ENCODE data around the gene GZMB.

GZMB gene

GRCh38 chr14:24639905-24640304 lies 5.9 kb upstream of the GZMB start:
- 63% methylated on average over 3 of the region's 3 CpGs for WGBS
- H3K14ac ChIP-seq (ENCODE audit: low read length in 2 of 2): no peak overlapping the region
- H3K36me3 ChIP-seq (ENCODE audit: control insufficient read depth in 1 of 2, insufficient read depth in 2 of 2, low read depth in 1 of 2, low read length in 2 of 2): no peaks in the 10 kb centered on the region
- no peak overlapping the region for H4K91ac ChIP-seq (ENCODE audit: low read length)
- no peak overlapping the region for H3K4me3 ChIP-seq (ENCODE audit: insufficient read depth in 1 of 2, low read depth in 1 of 2, low read length in 2 of 2)
- no peaks in the 10 kb centered on the region for H3K4me1 ChIP-seq (ENCODE audit: control insufficient read depth, insufficient read depth, low read depth, low read length)
- no peak overlapping the region for H2BK120ac ChIP-seq (ENCODE audit: low read depth, low read length)
- no peak overlapping the region for H3K9ac ChIP-seq (ENCODE audit: low read length)
- no peak overlapping the region for H3K27ac ChIP-seq (ENCODE audit: low read length, poor library complexity, severe bottlenecking)
- no peak overlapping the region for H2BK12ac ChIP-seq (ENCODE audit: low read length in 2 of 2)
- no peaks in the 10 kb centered on the region for H3K9me3 ChIP-seq (ENCODE audit: control insufficient read depth, low read length)
- no peak overlapping the region for H2BK5ac ChIP-seq (ENCODE audit: low read depth, low read length, poor library complexity, severe bottlenecking)
- H2AK5ac ChIP-seq (ENCODE audit: low read length, severe bottlenecking): no peak overlapping the region
- H3K79me1 ChIP-seq (replicated peaks; ENCODE audit: low read length, poor library complexity, severe bottlenecking): no peaks in the 10 kb centered on the region
- no peak overlapping the region for H3K18ac ChIP-seq (ENCODE audit: low read depth in 1 of 2, low read length in 2 of 2)
- no peak for DNase-seq
- no peak overlapping the region for H2AFZ ChIP-seq (ENCODE audit: low read depth, low read length)
- H4K8ac ChIP-seq (ENCODE audit: low read length): no peak overlapping the region
- no peak overlapping the region for H3K23ac ChIP-seq (ENCODE audit: low read length in 2 of 2)
- no peak overlapping the region for H3K4ac ChIP-seq (ENCODE audit: low read depth in 1 of 2, low read length in 2 of 2)
- no peaks in the 10 kb centered on the region for H3K27me3 ChIP-seq (ENCODE audit: control insufficient read depth in 1 of 2, insufficient read depth in 1 of 2, low read length in 2 of 2)
- no peak overlapping the region for H2BK15ac ChIP-seq (ENCODE audit: low read depth, poor library complexity, severe bottlenecking)
- no peak overlapping the region for H3K4me2 ChIP-seq (ENCODE audit: low read length, poor library complexity, severe bottlenecking)

- no peak overlapping the region for H2BK120ac ChIP-seq (ENCODE audit: low read depth, low read length)
- H3K27ac ChIP-seq (ENCODE audit: low read length, poor library complexity, severe bottlenecking): no peak overlapping the region
- H3K4ac ChIP-seq (ENCODE audit: low read depth in 1 of 2, low read length in 2 of 2): no peak overlapping the region
- H2BK15ac ChIP-seq (ENCODE audit: low read depth, poor library complexity, severe bottlenecking): no peak overlapping the region
- no peak overlapping the region for H4K91ac ChIP-seq (ENCODE audit: low read length)
- H3K4me3 ChIP-seq (ENCODE audit: insufficient read depth in 1 of 2, low read depth in 1 of 2, low read length in 2 of 2): no peak overlapping the region
- no peaks in the 10 kb centered on the region for H3K9me3 ChIP-seq (ENCODE audit: control insufficient read depth, low read length)
- no peak overlapping the region for H4K8ac ChIP-seq (ENCODE audit: low read length)
- 84% methylated on average over 3 of the region's 3 CpGs for WGBS
- H3K18ac ChIP-seq (ENCODE audit: low read depth in 1 of 2, low read length in 2 of 2): no peak overlapping the region
- no peak overlapping the region for H2AFZ ChIP-seq (ENCODE audit: low read depth, low read length)
- H3K9ac ChIP-seq (ENCODE audit: low read length): no peak overlapping the region
- no peak overlapping the region for H2BK12ac ChIP-seq (ENCODE audit: low read length in 2 of 2)
- H3K23ac ChIP-seq (ENCODE audit: low read length in 2 of 2): no peak overlapping the region
- no peaks in the 10 kb centered on the region for H3K27me3 ChIP-seq (ENCODE audit: control insufficient read depth in 1 of 2, insufficient read depth in 1 of 2, low read length in 2 of 2)
- no peaks in the 10 kb centered on the region for H3K4me1 ChIP-seq (ENCODE audit: control insufficient read depth, insufficient read depth, low read depth, low read length)
- H3K4me2 ChIP-seq (ENCODE audit: low read length, poor library complexity, severe bottlenecking): no peak overlapping the region
- DNase-seq: no peak
- no peaks in the 10 kb centered on the region for H3K79me1 ChIP-seq (replicated peaks; ENCODE audit: low read length, poor library complexity, severe bottlenecking)
- no peaks in the 10 kb centered on the region for H3K36me3 ChIP-seq (ENCODE audit: control insufficient read depth in 1 of 2, insufficient read depth in 2 of 2, low read depth in 1 of 2, low read length in 2 of 2)
- H2BK5ac ChIP-seq (ENCODE audit: low read depth, low read length, poor library complexity, severe bottlenecking): no peak overlapping the region
- no peak overlapping the region for H3K14ac ChIP-seq (ENCODE audit: low read length in 2 of 2)
- no peak overlapping the region for H2AK5ac ChIP-seq (ENCODE audit: low read length, severe bottlenecking)
These were observed 5.3 kb upstream of the GZMB start for GRCh38 chr14:24639270-24639669.

- Histone ChIP-seq H3K9ac (ENCODE audit: low read length) (no peak overlapping the region), H3K4me3 (ENCODE audit: insufficient read depth in 1 of 2, low read depth in 1 of 2, low read length in 2 of 2) (no peak overlapping the region), H3K18ac (ENCODE audit: low read depth in 1 of 2, low read length in 2 of 2) (no peak overlapping the region), H3K79me1 (replicated peaks; ENCODE audit: low read length, poor library complexity, severe bottlenecking) (no peaks in the 10 kb centered on the region), H2BK120ac (ENCODE audit: low read depth, low read length) (no peak overlapping the region), H2AFZ (ENCODE audit: low read depth, low read length) (no peak overlapping the region), H3K27ac (ENCODE audit: low read length, poor library complexity, severe bottlenecking) (no peak overlapping the region), H3K23ac (ENCODE audit: low read length in 2 of 2) (no peak overlapping the region), H3K4me2 (ENCODE audit: low read length, poor library complexity, severe bottlenecking) (no peak overlapping the region), H2BK15ac (ENCODE audit: low read depth, poor library complexity, severe bottlenecking) (no peak overlapping the region), H2AK5ac (ENCODE audit: low read length, severe bottlenecking) (no peak overlapping the region), H3K9me3 (ENCODE audit: control insufficient read depth, low read length) (no peaks in the 10 kb centered on the region), H3K4me1 (ENCODE audit: control insufficient read depth, insufficient read depth, low read depth, low read length) (no peaks in the 10 kb centered on the region), H4K8ac (ENCODE audit: low read length) (no peak overlapping the region), H4K91ac (ENCODE audit: low read length) (no peak overlapping the region), H2BK5ac (ENCODE audit: low read depth, low read length, poor library complexity, severe bottlenecking) (no peak overlapping the region), H3K4ac (ENCODE audit: low read depth in 1 of 2, low read length in 2 of 2) (no peak overlapping the region), H2BK12ac (ENCODE audit: low read length in 2 of 2) (no peak overlapping the region), H3K14ac (ENCODE audit: low read length in 2 of 2) (no peak overlapping the region), H3K36me3 (ENCODE audit: control insufficient read depth in 1 of 2, insufficient read depth in 2 of 2, low read depth in 1 of 2, low read length in 2 of 2) (no peaks in the 10 kb centered on the region), H3K27me3 (ENCODE audit: control insufficient read depth in 1 of 2, insufficient read depth in 1 of 2, low read length in 2 of 2) (no peaks in the 10 kb centered on the region)
- WGBS: 79% methylated on average over 1 of the region's 1 CpG
- DNase-seq: no peak
These were observed 637 bp downstream of the GZMB start for GRCh38 chr14:24633353-24633752.

- Histone ChIP-seq H3K4me3 (ENCODE audit: insufficient read depth in 1 of 2, low read depth in 1 of 2, low read length in 2 of 2) (no peak overlapping the region), H3K4me2 (ENCODE audit: low read length, poor library complexity, severe bottlenecking) (no peak overlapping the region), H3K4me1 (ENCODE audit: control insufficient read depth, insufficient read depth, low read depth, low read length) (no peaks in the 10 kb centered on the region), H2BK12ac (ENCODE audit: low read length in 2 of 2) (no peak overlapping the region), H2BK15ac (ENCODE audit: low read depth, poor library complexity, severe bottlenecking) (no peak overlapping the region), H2AK5ac (ENCODE audit: low read length, severe bottlenecking) (no peak overlapping the region), H3K9ac (ENCODE audit: low read length) (no peak overlapping the region), H3K27ac (ENCODE audit: low read length, poor library complexity, severe bottlenecking) (no peak overlapping the region), H2AFZ (ENCODE audit: low read depth, low read length) (no peak overlapping the region), H3K36me3 (ENCODE audit: control insufficient read depth in 1 of 2, insufficient read depth in 2 of 2, low read depth in 1 of 2, low read length in 2 of 2) (no peaks in the 10 kb centered on the region), H2BK5ac (ENCODE audit: low read depth, low read length, poor library complexity, severe bottlenecking) (no peak overlapping the region), H2BK120ac (ENCODE audit: low read depth, low read length) (no peak overlapping the region), H3K23ac (ENCODE audit: low read length in 2 of 2) (no peak overlapping the region), H4K8ac (ENCODE audit: low read length) (no peak overlapping the region), H3K27me3 (ENCODE audit: control insufficient read depth in 1 of 2, insufficient read depth in 1 of 2, low read length in 2 of 2) (no peaks in the 10 kb centered on the region), H3K18ac (ENCODE audit: low read depth in 1 of 2, low read length in 2 of 2) (no peak overlapping the region), H4K91ac (ENCODE audit: low read length) (no peak overlapping the region), H3K9me3 (ENCODE audit: control insufficient read depth, low read length) (no peaks in the 10 kb centered on the region), H3K14ac (ENCODE audit: low read length in 2 of 2) (no peak overlapping the region), H3K4ac (ENCODE audit: low read depth in 1 of 2, low read length in 2 of 2) (no peak overlapping the region), H3K79me1 (replicated peaks; ENCODE audit: low read length, poor library complexity, severe bottlenecking) (no peaks in the 10 kb centered on the region)
- WGBS: 57% methylated on average over 6 of the region's 6 CpGs
- no peak for DNase-seq
These were observed 1.2 kb downstream of the GZMB start for GRCh38 chr14:24632761-24633160.
